Mammary epithelial cell (primary cell): ENCODE results near the gene DDIT4.

ENCODE experiments used
- EZH2 ChIP-seq: IDR thresholded peaks from 2 replicates; pipeline ENCODE4 v1.6.1; 2012; ENCODE audit warnings: low read length, inconsistent platforms, borderline replicate concordance
- TF ChIP-seq, protein P1 (sequence below), 2 donors: IDR thresholded peaks in 1 of 2; conservative IDR thresholded peaks in 1 of 2; 2 replicates each; pipeline ENCODE4 v1.5.1; 2011 to 2012; ENCODE audit warnings: inconsistent platforms in 2 of 2, low read length in 2 of 2, mild to moderate bottlenecking in 2 of 2, control low read depth in 1 of 2, low read depth in 1 of 2; ENCODE audit not compliant: insufficient read depth in 1 of 2; ENCODE audit errors: extremely low read depth in 1 of 2

- TF ChIP-seq, protein P1, sequence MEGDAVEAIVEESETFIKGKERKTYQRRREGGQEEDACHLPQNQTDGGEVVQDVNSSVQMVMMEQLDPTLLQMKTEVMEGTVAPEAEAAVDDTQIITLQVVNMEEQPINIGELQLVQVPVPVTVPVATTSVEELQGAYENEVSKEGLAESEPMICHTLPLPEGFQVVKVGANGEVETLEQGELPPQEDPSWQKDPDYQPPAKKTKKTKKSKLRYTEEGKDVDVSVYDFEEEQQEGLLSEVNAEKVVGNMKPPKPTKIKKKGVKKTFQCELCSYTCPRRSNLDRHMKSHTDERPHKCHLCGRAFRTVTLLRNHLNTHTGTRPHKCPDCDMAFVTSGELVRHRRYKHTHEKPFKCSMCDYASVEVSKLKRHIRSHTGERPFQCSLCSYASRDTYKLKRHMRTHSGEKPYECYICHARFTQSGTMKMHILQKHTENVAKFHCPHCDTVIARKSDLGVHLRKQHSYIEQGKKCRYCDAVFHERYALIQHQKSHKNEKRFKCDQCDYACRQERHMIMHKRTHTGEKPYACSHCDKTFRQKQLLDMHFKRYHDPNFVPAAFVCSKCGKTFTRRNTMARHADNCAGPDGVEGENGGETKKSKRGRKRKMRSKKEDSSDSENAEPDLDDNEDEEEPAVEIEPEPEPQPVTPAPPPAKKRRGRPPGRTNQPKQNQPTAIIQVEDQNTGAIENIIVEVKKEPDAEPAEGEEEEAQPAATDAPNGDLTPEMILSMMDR (conservative IDR thresholded peaks at IDR 0.05 in 1 of 2, IDR thresholded peaks at IDR 0.05 in 1 of 2; ENCODE audit: extremely low read depth in 1 of 2, insufficient read depth in 1 of 2, low read depth in 1 of 2, low read length in 2 of 2): no peak
- TF ChIP-seq EZH2: no peak
Measured at GRCh38 chr10:72264536-72264935, 9.2 kb upstream of the DDIT4 start.
